HepG2 (cell line): ENCODE measurements around the gene ZNF320. TPM values are rescaled to one million over a fixed set of nuclear protein-coding genes. Genes with fewer than 3 reads are reported as not detected.

Experiments
- ATAC-seq: fragments of 200-7000 bp; cut with Tn5 transposase; 3 replicates; pipeline ENCODE4 v1.9.1; 2020; ENCODE audit warnings: mild to moderate bottlenecking, moderate library complexity
- BruUV-seq: library from RNA; stranded (reverse); fragments of 400-500 nt; replicated peaks from 2 replicates; lab custom pipeline; 2021; lab: Mats Ljungman, UMichigan
- CTCF ChIA-PET: fragments of 300-600 bp; formaldehyde crosslinking; extraction: SDS; loops from one replicate; lab custom pipeline; 2021; ENCODE audit warnings: low total read pairs, inconsistent platforms, low intra/inter-chr PET ratio; lab: Yijun Ruan, JAX
- POLR2A ChIA-PET: fragments of 350-600 bp; sonication (Branson Sonifier 250); formaldehyde crosslinking; loops from one replicate; lab custom pipeline; 2020; ENCODE audit warnings: antibody characterized with exemption, inconsistent platforms; lab: Yijun Ruan, JAX
- DNase-seq: peaks from one replicate; pipeline ENCODE4 v3.0.0-alpha.2; 2015; ENCODE audit warnings: low spot score
- FAIRE-seq: peaks from 3 replicates; lab custom pipeline; 2011; peaks lifted over from hg19 to GRCh38; lab: Jason Lieb, UNC
- H2AFZ ChIP-seq: one replicate; pipeline ENCODE4 v1.6.1; 2011; ENCODE audit warnings: low read length, inconsistent platforms
- H3K27ac ChIP-seq: fragments of 300-600 bp; 3 replicates; pipeline ENCODE4 v1.8.0; 2011; ENCODE audit warnings: mixed run types, mild to moderate bottlenecking, mixed read lengths, low read length, inconsistent platforms; ENCODE audit not compliant: insufficient read depth; ENCODE audit errors: extremely low read length
- H3K27me3 ChIP-seq, 2 experiments: fragments of 200-600 bp in 1 of 2; 2 replicates in 1 of 2; 3 replicates in 1 of 2; pipeline versions ENCODE4 v1.6.0 to v1.8.0; 2011; ENCODE audit warnings: low read length in 2 of 2, mild to moderate bottlenecking in 2 of 2, moderate library complexity in 2 of 2, inconsistent platforms in 1 of 2; ENCODE audit not compliant: insufficient read depth in 2 of 2, control insufficient read depth in 1 of 2
- H3K36me3 ChIP-seq, 2 experiments: fragments of 200-600 bp in 1 of 2; replicated peaks in 1 of 2; 2 replicates in 1 of 2; 3 replicates in 1 of 2; pipeline versions ENCODE4 v1.5.1 to v1.8.0; 2011; ENCODE audit warnings: low read length in 2 of 2, inconsistent platforms in 1 of 2; ENCODE audit not compliant: insufficient read depth in 2 of 2, control insufficient read depth in 1 of 2
- H3K4me1 ChIP-seq: 2 replicates; pipeline ENCODE4 v1.5.1; 2012; ENCODE audit warnings: low read length, inconsistent platforms; ENCODE audit not compliant: insufficient read depth
- H3K4me2 ChIP-seq: 2 replicates; pipeline ENCODE4 v1.6.0; 2011; ENCODE audit warnings: low read depth, low read length, inconsistent platforms
- H3K4me3 ChIP-seq, 3 experiments: fragments of 200-600 bp in 1 of 3; sonication (generic), shearing (Covaris generic) in 1 of 3; replicated peaks in 1 of 3; 2 replicates each; pipeline ENCODE4 v1.5.1; 2011 to 2016; ENCODE audit warnings: low read length in 3 of 3, inconsistent platforms in 2 of 3, low read depth in 2 of 3, mild to moderate bottlenecking in 2 of 3, control low read depth in 1 of 3, mixed read lengths in 1 of 3; ENCODE audit not compliant: insufficient read depth in 1 of 3
- H3K79me2 ChIP-seq: one replicate; pipeline ENCODE4 v1.6.1; 2011; ENCODE audit warnings: low read length, inconsistent platforms; ENCODE audit not compliant: insufficient read depth
- H3K9ac ChIP-seq: 2 replicates; pipeline ENCODE4 v1.6.0; 2011; ENCODE audit warnings: mild to moderate bottlenecking, low read depth, low read length, inconsistent platforms; ENCODE audit not compliant: insufficient read depth
- H3K9me3 ChIP-seq: 2 replicates; pipeline ENCODE4 v1.5.1; 2012; ENCODE audit warnings: mild to moderate bottlenecking, low read length
- H4K20me1 ChIP-seq: 2 replicates; pipeline ENCODE4 v1.6.0; 2011; ENCODE audit warnings: inconsistent platforms, mild to moderate bottlenecking, low read length, moderate library complexity; ENCODE audit not compliant: insufficient read depth
- AGO2 ChIP-seq: fragments of 200-400 bp; formaldehyde crosslinking; optimal IDR thresholded peaks from 2 replicates; pipeline ENCODE3; 2017; ENCODE audit warnings: mild to moderate bottlenecking, low read depth, low read length, moderate library complexity
- GMEB2 ChIP-seq: IDR thresholded peaks from 2 replicates; pipeline ENCODE4 v1.6.1; 2016; ENCODE audit warnings: missing biosample characterization, missing genetic modification reagents, low read depth
- MXD1 ChIP-seq: sonication (generic); formaldehyde crosslinking; IDR thresholded peaks from 2 replicates; pipeline ENCODE4 v1.4.0; 2020; ENCODE audit warnings: mild to moderate bottlenecking, missing genetic modification reagents
- POLR2G ChIP-seq: fragments of 200-400 bp; formaldehyde crosslinking; IDR thresholded peaks from 2 replicates; pipeline ENCODE4 v1.6.1; 2018; ENCODE audit warnings: mild to moderate bottlenecking, low read depth, low read length, moderate library complexity
- WGBS: methylation state at CpG from one replicate; pipeline ENCODE4 v1.1.6; 2017; ENCODE audit warnings: low lambda C conversion rate; 5-methylcytosine and 5-hydroxymethylcytosine counted together
- in situ Hi-C: cut with HindIII; loops from 2 replicates; pipeline ENCODE4 v1.10.0; 2017; ENCODE audit warnings: low pct_unique_long_range_greater_than_20kb; ENCODE audit not compliant: extremely low pct_ligation_motif_present
- intact Hi-C: fragments of 100-400 bp; cut with micrococcal nuclease; formaldehyde crosslinking; loops from one replicate; pipeline ENCODE4 v1.10.0; 2022; ENCODE audit not compliant: unreplicated experiment
- polyA plus RNA-seq, 8 experiments: library from polyadenylated mRNA; depleted of rRNA in 3 of 8; stranded (reverse) in 7 of 8; unstranded in 1 of 8; fragments of >200 nt; fragmentation: Illumina TruSeq in 4 of 8; extraction: Trizol in 4 of 8; gene quantifications; 2 replicates each; pipeline versions ENCODE4 v1.2.1 to v1.2.3, GENCODE V29; 2011 to 2016; ENCODE audit warnings: low read depth in 4 of 8, missing spikeins in 1 of 8, mixed read lengths in 1 of 8; ENCODE audit not compliant: insufficient read depth in 1 of 8
- total RNA-seq, 5 experiments: library from RNA; depleted of rRNA; stranded (reverse); fragments of >200 nt; fragmentation: Illumina TruSeq; extraction: Trizol; gene quantifications; 2 replicates each; pipeline ENCODE4 v1.2.3, GENCODE V29; 2016; ENCODE audit warnings: low read depth in 1 of 5

ZNF320 gene
- total and polyA plus RNA-seq, 2 of the 13 experiments (the other 11 are each of a cell fraction or from before 2014, with no cell fraction given), result 0.49 TPM; not detected in 1

GRCh38 chr19:52946322-52947310 lies 49.2 kb upstream of the ZNF320 start:
- POLR2A ChIA-PET, result no interaction called here

More at GRCh38 chr19:52946322-52947310, 49.2 kb upstream of the ZNF320 start:
- Histone ChIP-seq H3K27ac (no peak overlapping the region), H3K36me3 (peaks cover 9 to 23% of the 10 kb centered on the region in 2 experiments; a peak in 4 of 5 replicates), H3K4me2 (no peak overlapping the region), H3K9ac (no peak overlapping the region), H4K20me1 (no peaks in the 10 kb centered on the region), H2AFZ (no peak overlapping the region), H3K79me2 (peaks cover 3% of the 10 kb centered on the region), H3K9me3 (peaks cover 34% of the 10 kb centered on the region), H3K4me1 (peaks cover 33% of the 10 kb centered on the region), H3K4me3 (no peak overlapping the region), H3K27me3 (no peaks in the 10 kb centered on the region; a peak in 2 of 5 replicates)
- BruUV-seq, result no TSS peak
- CTCF ChIA-PET, result no interaction called here
- no peak for ATAC-seq
- WGBS, result 94% methylated on average over 39 of the region's 39 CpGs
- in situ Hi-C loops, result no loop called here
- no peak for DNase-seq
- no peak for FAIRE-seq
- intact Hi-C loops, result no loop called here
- TF ChIP-seq POLR2G (peak; percentile 40), GMEB2 (no peak), AGO2 (peak; percentile 65), MXD1 (0 out of 2 replicates have a peak, but pooled peaks have one; percentile 28)
